ENCODE data around the gene LCN10.
"Not testable (repeated sequence)": the region's sequence is repeated elsewhere in the genome, so short reads cannot be mapped to it uniquely, and the experiment has no call there.

The LCN10 gene

DNA sequence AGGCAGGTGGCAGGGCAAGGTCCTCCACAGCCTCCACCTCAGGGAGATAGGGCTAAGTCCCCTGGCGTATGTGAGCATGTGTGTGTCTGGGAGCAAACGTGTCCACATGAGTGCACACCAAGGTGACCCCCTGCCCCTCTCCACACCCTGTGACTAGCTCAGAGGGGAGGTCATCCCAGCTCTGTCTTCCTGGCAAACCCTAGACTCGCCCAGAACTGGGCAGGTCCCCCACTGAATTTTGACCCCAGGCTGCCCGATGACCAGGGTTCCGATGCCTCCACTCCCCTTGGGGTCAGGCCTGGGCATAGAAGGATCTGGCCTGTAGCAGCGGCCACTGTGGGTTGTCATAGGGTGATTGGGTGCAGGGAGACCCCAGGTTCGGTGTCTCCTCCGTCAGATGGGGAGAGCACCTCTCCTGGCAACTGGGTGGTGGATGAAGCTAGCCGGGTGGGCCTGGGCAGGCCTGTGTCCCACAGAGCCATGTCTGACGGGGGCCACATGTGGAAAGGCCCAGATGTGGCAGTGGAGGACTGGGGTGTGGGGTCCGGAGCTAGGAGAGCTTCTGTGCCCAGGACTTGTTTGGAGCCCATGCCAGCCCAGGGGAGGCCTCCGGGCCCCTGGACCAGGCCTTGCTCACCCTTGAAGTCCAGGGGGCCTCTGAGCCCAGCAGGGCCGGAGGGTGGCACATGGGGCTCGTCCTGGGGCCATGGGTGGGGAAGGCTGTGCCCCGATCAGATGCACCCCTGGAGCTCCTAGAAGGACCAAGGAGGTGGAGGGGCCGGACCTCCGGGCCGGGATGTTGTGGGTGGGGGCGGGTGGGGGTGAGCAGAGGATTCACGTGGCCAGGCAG lies 24.2 kb downstream of the LCN10 start:
- no peak for DNase-seq

DNA sequence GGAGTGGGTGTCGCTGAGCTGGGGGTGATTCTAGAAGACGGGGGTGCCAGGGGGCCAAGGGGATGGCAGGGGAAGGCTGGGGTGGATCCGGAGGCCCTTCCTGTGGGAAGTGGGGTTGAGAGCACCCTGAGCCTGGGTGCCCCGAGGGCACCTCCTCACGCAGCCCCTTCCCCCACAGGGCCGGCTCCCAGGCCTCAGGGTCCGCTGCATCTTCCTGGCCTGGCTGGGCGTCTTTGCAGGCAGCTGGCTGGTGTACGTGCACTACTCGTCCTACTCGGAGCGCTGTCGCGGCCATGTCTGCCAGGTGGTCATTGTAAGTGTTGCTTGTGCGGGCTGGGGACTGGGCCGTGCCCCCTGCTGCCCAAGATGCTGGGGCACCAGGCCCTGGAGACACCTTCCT lies 25.3 kb downstream of the LCN10 start:
- DNase-seq: no peak

DNA sequence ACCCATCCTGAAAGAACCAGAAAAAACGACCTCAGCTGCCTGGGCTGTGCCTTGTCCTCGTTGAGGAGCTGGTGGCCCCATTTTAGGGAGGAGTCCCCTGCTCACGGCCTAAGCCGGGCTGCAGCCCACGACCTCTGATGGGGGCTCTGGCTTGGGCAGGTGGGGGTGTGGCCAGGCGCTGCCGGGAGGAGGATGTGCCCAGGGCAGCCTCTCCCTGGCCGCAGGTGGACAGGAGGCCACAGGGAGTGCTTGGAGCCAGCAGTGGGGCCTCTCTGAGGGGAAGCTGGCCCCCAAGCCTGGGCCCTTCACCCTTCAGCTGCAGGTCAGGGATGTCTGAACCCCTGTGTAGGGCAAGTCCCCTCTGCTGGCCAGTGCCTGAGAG lies 27.9 kb downstream of the LCN10 start:
- no peak for DNase-seq

DNA sequence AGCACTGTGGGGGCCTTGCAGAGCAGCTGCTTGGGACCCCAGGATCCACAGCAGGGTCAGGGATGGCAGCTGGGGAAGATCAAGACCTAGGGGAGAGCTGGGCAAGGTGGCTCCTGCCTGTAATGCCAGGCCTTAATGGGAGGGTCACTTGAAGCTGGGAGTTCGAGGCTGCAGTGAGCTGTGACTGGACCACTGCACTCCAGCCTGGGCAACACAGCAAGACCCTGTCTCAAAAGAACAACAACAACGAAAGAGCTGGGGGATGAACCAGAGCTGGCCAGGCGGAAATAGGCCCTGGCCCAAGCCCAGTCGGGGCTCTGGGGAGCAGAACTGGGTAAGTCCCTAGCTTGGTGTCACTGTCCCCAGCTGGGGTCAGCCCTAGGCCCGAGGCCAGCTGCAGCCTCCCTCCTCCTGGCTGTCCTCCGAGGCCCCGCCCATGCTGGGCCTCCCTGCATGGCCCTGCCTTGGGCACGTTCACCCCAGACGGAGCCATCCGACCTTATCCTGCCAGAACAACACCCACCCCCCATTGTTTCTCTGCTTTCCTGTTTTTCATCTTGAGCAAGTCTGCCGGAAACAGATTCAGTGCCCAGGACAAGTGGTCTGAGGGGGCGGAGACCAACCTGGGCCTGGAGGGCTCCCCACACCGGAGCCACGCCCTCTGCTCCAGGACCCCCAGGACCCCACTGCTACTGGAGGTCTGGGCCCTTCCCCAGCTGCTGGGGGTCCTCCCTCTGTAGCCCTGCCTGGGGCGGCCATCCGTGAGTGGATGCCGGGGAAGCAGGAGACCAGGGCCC lies 28.4 kb downstream of the LCN10 start:
- DNase-seq: no peak

DNA sequence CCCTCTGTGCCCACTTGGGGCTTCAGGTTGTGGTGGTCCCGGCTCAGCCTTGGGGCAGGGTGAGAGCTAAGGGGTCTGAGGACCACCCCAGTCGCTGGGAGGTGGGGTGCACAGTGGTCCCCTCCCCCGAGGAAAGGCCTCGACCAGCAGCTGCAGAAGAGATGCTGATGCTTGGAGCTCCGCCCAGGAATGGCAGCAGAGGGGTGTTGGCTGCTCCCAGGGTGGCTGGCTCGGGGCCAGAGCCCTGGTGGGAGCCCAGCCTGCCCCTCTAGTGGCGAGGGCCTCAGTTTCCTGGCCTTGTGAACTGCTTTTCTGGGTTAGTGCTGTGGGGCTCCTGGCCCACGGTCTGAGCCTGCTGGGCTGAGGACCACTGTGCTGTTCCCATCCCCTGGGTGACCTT lies 29.2 kb downstream of the LCN10 start:
- no peak for DNase-seq

DNA sequence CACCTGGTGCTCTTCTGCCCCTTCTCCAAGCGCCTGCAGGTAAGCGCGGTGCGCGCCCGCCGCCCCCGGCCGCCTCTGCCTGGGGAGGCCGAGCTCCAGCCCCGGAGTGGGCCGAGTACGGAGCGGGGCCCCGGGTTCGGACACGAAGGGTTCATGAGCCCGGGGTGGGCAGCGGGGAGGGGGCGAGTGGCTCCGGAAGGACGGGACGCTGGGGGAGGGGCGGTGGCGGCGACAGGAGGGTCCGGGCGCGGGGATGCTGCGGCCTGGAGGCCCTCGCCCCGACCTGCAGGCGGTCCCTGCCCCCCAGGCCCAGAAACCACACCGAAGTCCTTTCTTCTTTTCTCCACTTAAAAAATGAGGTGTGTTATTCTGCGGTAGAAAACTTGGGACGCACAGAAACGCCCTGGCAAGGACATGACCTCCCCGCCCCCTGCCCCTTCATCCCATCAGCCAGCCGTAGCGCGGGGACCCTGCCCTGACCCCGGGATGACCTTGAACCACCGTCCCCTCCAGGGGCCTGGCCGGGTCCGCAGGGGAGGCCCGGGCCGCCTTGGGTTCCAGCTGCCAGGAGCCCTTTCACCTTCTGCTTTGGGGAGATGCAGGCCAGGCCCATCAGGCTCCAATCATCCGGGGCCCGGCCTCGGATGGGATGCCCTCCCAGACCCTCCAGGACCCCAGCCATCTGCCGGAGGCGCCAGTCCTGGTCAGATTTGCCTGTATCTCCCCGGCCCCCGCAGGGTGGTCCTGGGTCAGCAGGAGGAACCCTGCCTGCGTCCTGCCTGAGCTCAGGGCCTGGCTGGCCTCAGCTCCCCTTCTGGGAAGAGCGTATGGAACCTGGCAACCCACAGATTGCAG lies 29.8 kb downstream of the LCN10 start:
- DNase-seq: no peak

DNA sequence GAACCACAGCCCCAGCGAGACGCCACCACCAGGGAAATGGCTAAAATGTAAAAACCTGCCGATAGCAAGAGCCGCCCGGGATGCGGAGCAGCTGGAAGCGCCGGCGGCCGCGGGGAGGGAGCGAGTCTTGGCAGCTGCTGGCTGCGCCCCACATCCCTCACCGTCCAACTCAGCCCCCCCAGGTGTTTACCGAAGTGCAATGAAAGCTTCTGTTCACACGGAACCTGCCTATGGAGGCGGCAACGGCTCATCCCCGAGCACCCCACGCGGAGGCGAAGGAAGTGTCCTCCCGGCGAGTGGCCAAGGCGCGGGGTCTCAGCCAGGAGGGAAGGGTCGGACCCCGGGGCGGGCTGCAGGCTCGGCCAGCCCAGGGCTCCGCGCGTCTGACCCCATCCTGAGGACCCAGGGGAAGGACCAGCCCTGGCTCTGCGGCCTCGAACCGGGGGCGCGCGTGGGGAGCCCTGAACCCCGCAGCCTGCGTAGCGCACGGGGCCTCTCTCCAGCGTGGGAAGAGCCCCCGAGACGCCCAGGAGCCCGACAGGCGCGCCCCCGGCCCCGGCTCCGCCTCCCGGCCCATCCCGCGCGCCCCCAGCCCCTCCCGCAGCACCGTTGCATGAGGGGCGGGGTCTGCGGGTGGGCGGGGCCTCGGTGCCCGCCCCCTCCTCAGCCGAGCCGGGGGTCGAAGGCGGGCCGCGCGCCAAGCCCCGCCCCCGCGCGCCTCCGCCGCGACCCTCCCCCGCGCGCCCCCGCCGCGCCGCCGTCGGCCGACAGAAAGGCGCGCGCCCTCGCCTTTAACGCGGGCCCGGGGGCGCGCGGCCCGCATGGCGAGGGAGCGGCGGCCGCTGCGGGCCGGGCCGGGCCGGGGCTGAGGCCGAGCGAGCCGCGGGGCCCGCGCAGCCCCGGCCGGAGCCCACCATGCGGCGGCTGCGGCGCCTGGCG lies 30.7 kb downstream of the LCN10 start, which contains the start of gene DIPK1B:
Gene DIPK1B, plus strand, starts transcription at position 822 of the 939 bp plus-strand sequence. Its CDS starts 94 bp downstream, at position 916.
- no peak for DNase-seq

DNA sequence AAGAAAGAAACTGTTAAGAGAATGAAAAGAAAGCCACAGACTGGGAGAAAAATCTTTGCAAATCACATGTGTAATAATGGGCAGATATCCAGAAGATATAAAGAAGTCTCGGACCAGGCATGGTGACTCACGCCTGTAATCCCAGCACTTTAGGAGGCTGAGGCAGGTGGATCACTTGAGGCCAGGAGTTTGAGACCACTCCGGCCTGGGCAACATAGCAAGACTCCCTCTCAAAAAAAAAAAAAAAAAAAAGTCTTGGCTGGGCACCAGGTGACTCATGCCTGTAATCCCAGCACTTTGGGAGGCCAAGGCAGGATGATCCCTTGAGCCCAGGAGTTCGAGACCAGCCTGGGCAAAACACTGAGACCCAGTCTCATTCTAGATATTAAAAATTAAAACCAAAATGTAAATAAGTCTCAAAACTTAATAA lies 31.5 kb downstream of the LCN10 start:
- DNase-seq: not testable (repeated sequence)

DNA sequence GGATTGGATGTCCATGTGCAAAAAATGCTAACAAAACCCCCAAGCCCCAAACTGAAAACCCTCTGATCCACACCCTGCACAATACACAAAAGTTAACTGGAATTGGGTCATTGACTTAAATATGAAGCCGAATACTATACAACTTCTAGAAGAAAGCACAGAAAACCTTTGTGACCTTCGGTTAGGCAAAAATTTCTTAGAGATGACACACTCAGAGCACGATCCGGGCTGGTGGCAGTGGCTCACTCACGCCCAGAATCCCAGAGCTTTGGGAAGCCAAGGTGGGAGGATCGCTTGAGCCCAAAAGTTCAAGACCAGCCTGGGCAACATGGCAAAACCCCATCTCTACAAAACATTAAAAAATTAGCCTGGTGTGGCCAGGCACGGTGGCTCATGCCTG lies 32.2 kb downstream of the LCN10 start:
- no peak for DNase-seq

DNA sequence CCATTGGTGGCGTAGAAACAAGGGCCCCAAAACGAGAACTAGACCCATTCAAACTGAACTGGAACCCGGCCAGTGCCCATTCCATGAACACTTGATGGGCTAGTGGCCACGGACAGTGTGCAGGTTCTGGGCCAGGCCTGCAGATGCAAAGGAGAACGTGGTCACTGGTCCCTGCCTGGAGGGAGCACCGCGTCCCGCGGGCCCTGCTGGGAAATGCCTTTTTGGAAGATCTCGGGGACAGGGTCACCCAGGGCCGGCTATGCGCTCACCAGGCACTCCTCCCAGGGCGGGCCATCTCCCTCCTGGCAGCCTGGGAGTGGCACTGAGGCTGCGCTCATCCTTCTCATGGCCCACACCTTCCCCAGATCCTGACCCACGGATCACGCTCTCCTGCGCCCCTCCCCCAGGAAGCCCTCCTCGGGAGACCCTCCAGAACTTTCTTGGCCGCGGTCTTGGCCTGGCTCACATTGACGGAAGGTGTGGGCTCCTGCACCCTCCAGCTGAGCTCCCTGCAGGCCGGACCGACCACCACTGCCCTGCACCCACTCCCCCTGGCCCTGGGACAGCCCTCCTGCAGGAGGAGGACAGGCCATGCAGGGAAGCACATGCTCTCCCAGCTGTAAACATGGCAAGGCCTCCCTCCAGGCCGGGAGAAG lies 33.2 kb downstream of the LCN10 start:
- DNase-seq: no peak

DNA sequence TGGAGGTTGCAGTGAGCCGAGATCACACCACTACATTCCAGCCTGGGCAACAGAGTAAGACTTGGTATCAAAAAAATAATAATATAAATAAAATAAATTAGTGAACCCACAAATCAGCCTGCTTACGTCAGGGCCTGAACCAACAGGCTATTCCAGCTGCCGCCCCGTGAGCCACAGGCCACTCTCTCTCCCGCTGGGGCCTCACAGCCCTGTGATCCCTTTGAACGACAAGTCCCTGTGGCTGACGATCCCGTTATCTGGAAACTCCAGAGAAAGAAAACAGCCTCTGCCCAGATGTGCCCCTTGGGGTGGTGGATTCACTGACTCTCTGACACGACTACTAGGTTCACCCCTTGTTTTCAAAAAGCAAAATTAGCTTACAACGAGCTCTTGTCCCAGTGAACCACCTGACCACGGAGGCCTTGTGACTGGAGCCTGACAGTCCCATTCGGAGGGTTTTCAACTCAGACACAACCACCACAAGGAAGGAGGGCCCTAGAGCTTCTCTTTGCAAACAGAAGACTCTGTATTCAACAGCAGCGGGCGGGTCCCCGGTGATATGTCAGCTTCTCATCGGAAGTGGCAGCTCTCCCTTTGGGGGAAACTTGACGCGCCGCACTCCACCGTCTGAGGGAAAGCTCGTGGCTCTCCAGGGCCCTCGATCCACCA lies 34.8 kb downstream of the LCN10 start:
- no peak for DNase-seq

DNA sequence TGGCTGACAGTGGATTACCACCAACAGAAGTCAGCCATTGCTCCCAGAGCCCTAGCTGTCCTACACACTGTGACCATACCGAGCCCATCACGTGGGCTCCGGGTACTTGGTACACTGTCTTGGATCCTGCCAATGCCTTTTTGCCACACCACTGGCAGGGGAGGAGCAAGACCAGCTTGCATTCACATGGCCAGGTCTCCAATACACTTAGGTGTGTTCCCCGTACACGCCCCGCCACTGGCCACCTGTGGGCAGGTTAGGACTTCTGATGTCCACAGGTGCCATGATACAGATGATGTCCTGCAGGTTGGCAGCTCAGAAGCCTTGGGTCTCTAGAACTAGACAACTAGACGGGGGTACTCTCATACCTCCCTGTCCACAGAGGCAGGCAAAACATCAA lies 35.7 kb downstream of the LCN10 start:
- no peak for DNase-seq

DNA sequence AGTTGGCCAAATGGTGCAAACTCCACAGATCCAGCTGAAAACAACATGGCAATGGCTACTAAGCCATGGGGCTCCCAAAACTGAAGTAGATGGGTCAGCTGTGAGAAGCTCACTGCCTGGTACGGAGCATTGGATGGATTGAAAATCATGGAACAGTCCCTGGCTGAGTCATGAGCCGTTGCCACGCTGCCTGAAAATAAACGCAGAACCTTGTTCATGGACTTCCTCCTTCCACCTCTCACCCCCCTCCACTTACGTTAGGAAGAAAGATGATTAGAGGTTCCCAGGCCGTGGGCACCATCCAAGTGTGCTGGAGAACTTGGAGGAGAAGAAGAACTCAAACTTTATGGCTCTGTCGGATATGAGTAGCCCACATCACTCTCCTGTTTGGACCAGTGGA lies 37.2 kb downstream of the LCN10 start:
- no peak for DNase-seq

DNA sequence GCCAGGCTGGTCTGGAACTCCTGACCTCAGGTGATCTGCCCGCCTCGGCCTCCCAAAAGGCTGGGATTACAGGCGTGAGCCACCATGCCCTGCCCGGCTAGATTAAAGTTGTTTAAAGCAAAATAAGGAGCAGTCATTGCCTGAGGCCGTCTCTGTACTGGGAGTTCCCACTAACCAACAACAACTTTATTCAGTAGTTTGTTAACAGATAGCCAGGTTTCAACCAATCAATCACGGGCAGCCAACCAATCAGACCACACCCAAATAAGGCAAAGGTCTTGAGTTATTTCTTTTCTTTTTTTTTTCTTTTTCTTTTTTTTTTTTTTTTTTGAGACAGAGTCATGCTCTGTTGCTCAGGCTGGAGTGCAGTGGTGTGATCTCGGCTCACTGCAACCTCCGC lies 38.0 kb downstream of the LCN10 start:
- not testable (repeated sequence) for DNase-seq

DNA sequence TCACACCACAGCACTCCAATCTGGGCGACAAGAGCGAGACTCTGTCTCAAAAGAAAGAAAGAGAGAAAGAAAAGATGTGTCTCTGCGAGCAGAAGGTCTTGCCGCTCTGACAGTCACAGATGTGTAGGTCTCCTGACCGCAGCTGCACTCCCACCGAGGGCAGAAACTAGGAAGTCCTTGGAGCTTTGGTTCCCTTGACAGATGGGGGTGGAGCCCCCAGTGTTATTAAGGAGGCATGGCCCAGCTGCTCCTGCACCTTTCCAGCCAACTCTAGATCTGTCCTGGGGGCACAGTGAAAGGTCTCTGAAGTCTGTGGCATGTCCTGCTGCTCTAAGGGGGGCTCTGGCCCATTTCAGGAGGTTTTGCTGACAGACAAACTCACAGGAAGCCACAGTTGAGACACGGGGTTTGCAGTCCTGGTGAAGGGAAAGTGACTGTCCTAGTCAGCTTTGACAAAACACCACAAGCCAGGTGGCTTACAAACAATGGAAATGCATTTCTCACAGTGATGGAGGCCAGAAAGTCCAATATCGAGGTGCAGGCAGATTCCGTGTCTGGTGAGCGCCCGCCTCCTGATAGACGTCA lies 39.4 kb downstream of the LCN10 start:
- DNase-seq: no peak

DNA sequence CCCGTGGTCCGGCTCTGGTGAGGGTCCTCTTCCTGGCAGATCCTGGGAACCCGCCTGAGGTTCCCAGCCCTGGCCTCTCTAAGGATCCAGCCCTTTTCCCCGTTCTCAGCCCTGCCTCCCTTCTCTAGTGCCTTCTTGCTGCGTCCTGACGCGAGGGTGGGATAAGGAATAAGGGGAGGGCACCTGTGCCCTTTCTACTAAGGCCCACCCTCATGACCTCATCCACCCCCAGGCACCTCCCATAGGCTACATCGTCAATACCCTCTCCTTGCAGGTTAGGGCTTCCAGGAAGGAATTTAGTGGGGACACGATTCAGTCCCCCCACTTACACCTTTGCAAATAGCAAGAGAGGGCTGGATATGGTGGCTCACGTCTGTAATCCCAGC lies 41.1 kb downstream of the LCN10 start:
- DNase-seq: no peak

DNA sequence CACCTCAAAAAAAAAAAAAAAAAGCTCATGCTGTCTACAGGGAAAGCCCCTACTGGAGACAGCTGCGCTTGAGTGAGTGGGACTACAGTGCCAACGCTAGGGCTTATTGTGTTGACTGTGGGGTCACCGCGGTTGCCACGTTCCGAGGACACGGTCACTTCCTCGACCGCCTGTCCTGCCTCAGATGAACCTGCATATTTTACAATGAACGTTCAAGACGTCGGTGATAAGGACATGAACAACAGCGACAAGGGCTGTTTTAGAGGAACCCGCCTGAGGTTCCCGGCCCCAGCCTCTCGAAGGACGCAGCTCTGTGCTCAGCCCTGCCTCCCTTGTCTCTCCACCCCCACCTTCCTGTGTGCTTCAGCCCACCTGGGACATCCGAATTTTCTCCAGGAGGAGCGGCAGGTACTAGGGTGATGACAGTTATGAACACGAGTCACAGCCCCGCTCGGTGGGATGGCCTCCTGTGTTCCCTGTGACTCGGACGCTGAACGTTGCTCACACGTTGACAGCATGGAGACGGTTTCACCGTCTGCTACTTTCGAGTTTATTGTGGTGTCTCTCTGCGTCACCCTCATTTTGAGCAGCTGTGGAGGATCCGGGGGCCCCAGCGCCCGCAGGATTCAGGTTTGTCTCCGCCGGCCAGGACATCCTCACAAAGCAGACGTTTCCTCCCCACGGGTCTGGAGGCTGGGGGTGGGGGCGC lies 41.6 kb downstream of the LCN10 start:
- DNase-seq: peak; percentile 52 to 56

DNA sequence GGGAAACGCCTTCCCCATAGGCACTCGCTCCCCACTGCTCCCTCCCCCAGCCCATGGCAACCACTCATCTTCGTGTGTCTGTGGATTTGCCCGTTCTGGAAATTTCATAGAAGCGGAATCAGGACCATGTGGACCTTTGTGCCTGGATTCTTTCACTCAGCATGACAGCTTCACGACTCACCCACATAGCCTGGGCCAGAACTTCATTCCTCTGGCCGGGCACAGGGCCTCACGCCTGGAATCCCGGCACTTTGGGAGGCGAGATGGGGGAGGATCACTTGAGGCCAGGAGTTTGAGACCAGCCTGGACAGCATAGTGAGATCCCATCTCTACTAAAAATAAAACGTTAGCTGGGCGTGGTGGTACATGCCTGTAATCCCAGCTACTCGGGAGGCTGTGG lies 42.4 kb downstream of the LCN10 start:
- DNase-seq: no peak

DNA sequence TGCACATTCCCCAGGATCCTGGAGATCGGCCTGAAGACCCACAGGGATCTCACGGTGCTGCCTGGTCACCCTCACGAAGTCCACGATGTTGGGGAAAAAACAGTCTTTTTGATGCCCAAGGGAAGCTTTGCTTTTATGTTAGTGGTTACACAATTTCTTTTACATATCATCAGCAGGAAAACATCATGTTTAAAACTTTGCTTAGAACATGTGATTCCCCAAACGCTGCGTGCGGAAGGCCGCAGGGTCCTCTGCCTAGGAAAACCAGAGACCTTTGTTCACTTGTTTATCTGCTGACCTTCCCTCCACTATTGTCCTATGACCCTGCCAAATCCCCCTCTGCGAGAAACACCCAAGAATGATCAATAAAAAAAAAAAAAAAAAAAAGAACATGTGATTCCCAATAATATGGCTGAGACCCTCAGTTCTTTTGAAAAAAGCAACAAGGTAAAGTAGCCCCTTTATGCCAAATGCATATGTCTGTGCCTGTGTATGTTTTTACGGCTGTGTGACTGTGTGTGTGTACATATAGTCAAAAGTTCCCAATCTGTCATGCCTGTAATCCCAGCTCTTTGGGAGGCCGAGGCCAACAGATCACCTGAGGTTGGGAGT lies 44.0 kb downstream of the LCN10 start:
- no peak for DNase-seq

Measured in stimulated activated CD4-positive, alpha-beta T cell treated with anti-CD3 and anti-CD28 coated beads, Interleukin-4, amount 100 ng/mL, for 4 hours (primary cell).